ENCODE measurements around the gene C17orf67.

GRCh38 chr17:56796536-56796935 lies 37.2 kb downstream of the C17orf67 start:
- TF ChIP-seq CTCF (IDR thresholded peaks at IDR 0.05; ENCODE audit: low read depth, low read length, poor library complexity, severe bottlenecking) (no peak), EZH2phosphoT487 (IDR thresholded peaks at IDR 0.05; ENCODE audit: borderline replicate concordance, low read length) (no peak)

Measured in DOHH2 (cell line).